ENCODE measurements around the gene PDZRN3. TPM values are rescaled to one million over a fixed set of nuclear protein-coding genes. Genes with fewer than 3 reads are reported as not detected.

The PDZRN3 gene
- polyA plus RNA-seq, 1 of the 3 experiments (the other 2 are of a cell fraction) = 10.3 TPM

DNA sequence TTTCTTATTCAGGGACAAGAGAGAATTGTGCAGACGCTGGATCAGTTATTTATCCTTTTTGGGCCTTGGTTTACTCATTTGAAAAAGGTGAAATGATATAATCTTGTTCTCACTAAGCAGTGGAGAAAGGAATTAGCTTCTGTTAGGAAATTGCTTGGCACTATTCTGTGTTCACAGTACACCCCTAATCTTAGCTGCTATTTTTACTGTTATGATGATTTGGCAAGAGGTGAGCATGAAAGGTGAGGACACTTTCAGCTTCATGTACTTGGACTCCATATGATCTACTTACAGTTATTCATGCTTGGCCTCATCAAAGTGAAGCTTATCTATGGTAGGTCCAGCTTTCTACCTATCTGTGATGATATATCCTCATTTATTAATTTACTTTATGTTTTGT lies 282.7 kb downstream of the PDZRN3 start:
- no peaks in the 10 kb centered on the region for H3F3A ChIP-seq (replicated peaks; ENCODE audit: insufficient read depth)
- POLR2A ChIA-PET = no interaction called here
- DNase-seq = no peak
- no peak overlapping the region for H3K9ac ChIP-seq
- peaks cover 0 to 5% of the 10 kb centered on the region in 2 experiments; a peak in 1 of 4 replicates for H3K4me1 ChIP-seq (ENCODE audit: control insufficient read depth in 1 of 2, insufficient read depth in 2 of 2, low read depth in 1 of 2, low read length in 1 of 2)
- H3K27ac ChIP-seq (ENCODE audit: low read depth in 2 of 2, low read length in 1 of 2) = no peak overlapping the region
- no peaks in the 10 kb centered on the region for H3K79me2 ChIP-seq (ENCODE audit: insufficient read depth)
- H3K9me3 ChIP-seq = no peaks in the 10 kb centered on the region
- no peaks in the 10 kb centered on the region for H4K20me1 ChIP-seq (ENCODE audit: insufficient read depth)
- H3K9me2 ChIP-seq = no peaks in the 10 kb centered on the region
- WGBS (ENCODE audit: low lambda C conversion rate) = 72% methylated on average over 1 of the region's 1 CpG
- H3K36me3 ChIP-seq (replicated peaks in 1 of 2; ENCODE audit: control insufficient read depth in 1 of 2, insufficient read depth in 2 of 2, low read length in 1 of 2) = no peaks in the 10 kb centered on the region
- no peak for TF ChIP-seq MXI1 (IDR thresholded peaks at IDR 0.05; ENCODE audit: low read depth, low read length)
- TF ChIP-seq FOXM1 (IDR thresholded peaks at IDR 0.05; ENCODE audit: low read depth) = no peak
- no peak for TF ChIP-seq FOXJ3 (CRISPR knock-in tag; IDR thresholded peaks at IDR 0.05)
- no peak for TF ChIP-seq RFX5 (IDR thresholded peaks at IDR 0.05; ENCODE audit: low read length)
- no peak for TF ChIP-seq SIN3A (IDR thresholded peaks at IDR 0.05; ENCODE audit: borderline replicate concordance, low read depth, low read length)
- TF ChIP-seq RXRA (IDR thresholded peaks at IDR 0.05; ENCODE audit: borderline replicate concordance, low read depth) = no peak
- no peak for TF ChIP-seq FOSL2 (IDR thresholded peaks at IDR 0.05; ENCODE audit: borderline replicate concordance, low read depth)
- TF ChIP-seq, protein P1, sequence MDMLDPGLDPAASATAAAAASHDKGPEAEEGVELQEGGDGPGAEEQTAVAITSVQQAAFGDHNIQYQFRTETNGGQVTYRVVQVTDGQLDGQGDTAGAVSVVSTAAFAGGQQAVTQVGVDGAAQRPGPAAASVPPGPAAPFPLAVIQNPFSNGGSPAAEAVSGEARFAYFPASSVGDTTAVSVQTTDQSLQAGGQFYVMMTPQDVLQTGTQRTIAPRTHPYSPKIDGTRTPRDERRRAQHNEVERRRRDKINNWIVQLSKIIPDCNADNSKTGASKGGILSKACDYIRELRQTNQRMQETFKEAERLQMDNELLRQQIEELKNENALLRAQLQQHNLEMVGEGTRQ (IDR thresholded peaks at IDR 0.05; ENCODE audit: borderline replicate concordance, low read depth, low read length) = no peak
- no peak for TF ChIP-seq JUND (IDR thresholded peaks at IDR 0.05)
- no peak for TF ChIP-seq GABPA (IDR thresholded peaks at IDR 0.05; ENCODE audit: low read depth)
- no peak for TF ChIP-seq TAF1 (IDR thresholded peaks at IDR 0.05; ENCODE audit: borderline replicate concordance, low read depth, low read length)
- no peak for TF ChIP-seq RAD21 (IDR thresholded peaks at IDR 0.05; ENCODE audit: low read length)
- CTCF ChIA-PET = no interaction called here
- H2AFZ ChIP-seq (ENCODE audit: low read depth) = no peak overlapping the region
- H3K27me3 ChIP-seq (ENCODE audit: insufficient read depth) = no peaks in the 10 kb centered on the region
- no peak overlapping the region for H3K4me2 ChIP-seq
- no peak overlapping the region for H3K4me3 ChIP-seq (ENCODE audit: low read depth in 2 of 2, low read length in 1 of 2)

- CTCF ChIA-PET = no interaction called here
- WGBS (ENCODE audit: low lambda C conversion rate) = 57% methylated on average over 3 of the region's 3 CpGs
- H2AFZ ChIP-seq (ENCODE audit: low read depth) = no peak overlapping the region
Observed at GRCh38 chr3:73341272-73341935, 283.3 kb downstream of the PDZRN3 start.

More at GRCh38 chr3:73341272-73341935, 283.3 kb downstream of the PDZRN3 start:
- Histone ChIP-seq H3K36me3 (replicated peaks in 1 of 2; ENCODE audit: control insufficient read depth in 1 of 2, insufficient read depth in 2 of 2, low read length in 1 of 2) (no peaks in the 10 kb centered on the region), H3K4me2 (no peak overlapping the region), H3K9ac (no peak overlapping the region), H3K27ac (ENCODE audit: low read depth in 2 of 2, low read length in 1 of 2) (no peak overlapping the region), H3K9me3 (no peaks in the 10 kb centered on the region), H3K4me1 (ENCODE audit: control insufficient read depth in 1 of 2, insufficient read depth in 2 of 2, low read depth in 1 of 2, low read length in 1 of 2) (peaks cover 0 to 2% of the 10 kb centered on the region in 2 experiments; a peak in 1 of 4 replicates), H3F3A (replicated peaks; ENCODE audit: insufficient read depth) (no peaks in the 10 kb centered on the region), H3K9me2 (no peaks in the 10 kb centered on the region), H3K27me3 (ENCODE audit: insufficient read depth) (no peaks in the 10 kb centered on the region), H3K79me2 (ENCODE audit: insufficient read depth) (no peaks in the 10 kb centered on the region), H4K20me1 (ENCODE audit: insufficient read depth) (no peaks in the 10 kb centered on the region), H3K4me3 (ENCODE audit: low read depth in 2 of 2, low read length in 1 of 2) (no peak overlapping the region)
- TF ChIP-seq, protein P2, sequence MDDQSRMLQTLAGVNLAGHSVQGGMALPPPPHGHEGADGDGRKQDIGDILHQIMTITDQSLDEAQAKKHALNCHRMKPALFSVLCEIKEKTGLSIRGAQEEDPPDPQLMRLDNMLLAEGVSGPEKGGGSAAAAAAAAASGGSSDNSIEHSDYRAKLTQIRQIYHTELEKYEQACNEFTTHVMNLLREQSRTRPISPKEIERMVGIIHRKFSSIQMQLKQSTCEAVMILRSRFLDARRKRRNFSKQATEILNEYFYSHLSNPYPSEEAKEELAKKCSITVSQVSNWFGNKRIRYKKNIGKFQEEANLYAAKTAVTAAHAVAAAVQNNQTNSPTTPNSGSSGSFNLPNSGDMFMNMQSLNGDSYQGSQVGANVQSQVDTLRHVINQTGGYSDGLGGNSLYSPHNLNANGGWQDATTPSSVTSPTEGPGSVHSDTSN (IDR thresholded peaks at IDR 0.05) = no peak
- TF ChIP-seq JUND (IDR thresholded peaks at IDR 0.05) (no peak), YY1 (IDR thresholded peaks at IDR 0.05; ENCODE audit: low read depth) (no peak), SMC3 (IDR thresholded peaks at IDR 0.05; ENCODE audit: low read depth, low read length) (no peak)
- no peak for DNase-seq
- POLR2A ChIA-PET = no interaction called here

Data from SK-N-SH (cell line).